GM21619 (cell line): ENCODE measurements around the gene CCDC73.
"Not testable (repeated sequence)": the region's sequence is repeated elsewhere in the genome, so short reads cannot be mapped to it uniquely, and the experiment has no call there.

Source experiments
- ATAC-seq: cut with Tn5 transposase; IDR thresholded peaks from one replicate; pipeline ENCODE4 v1.9.1; 2021; ENCODE audit not compliant: unreplicated experiment

The CCDC73 gene

DNA sequence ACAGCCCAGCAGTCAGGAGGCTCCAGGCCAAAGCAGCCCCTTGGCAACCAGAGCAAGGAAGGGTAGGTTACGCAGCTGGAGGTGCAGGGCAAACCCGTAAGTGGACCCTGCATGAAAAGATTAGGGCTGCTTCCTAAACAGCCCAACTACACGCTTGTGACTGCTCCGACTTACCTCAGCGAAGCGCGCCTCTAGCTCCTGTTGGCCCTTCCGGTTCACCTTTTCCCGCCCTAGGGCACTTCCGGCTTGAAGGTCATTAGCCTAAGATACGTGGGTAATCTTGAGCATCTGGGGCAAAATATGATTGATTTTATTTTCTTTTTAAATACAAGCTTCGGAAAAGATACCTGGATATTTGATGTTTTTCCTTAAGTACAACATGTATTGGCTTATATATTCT is at the start of gene CCDC73:
CCDC73 (minus strand) TSS at position 224 of the 400 bp plus-strand sequence. CDS start 34,419 bp downstream, outside the sequence.
- ATAC-seq, result no peak

DNA sequence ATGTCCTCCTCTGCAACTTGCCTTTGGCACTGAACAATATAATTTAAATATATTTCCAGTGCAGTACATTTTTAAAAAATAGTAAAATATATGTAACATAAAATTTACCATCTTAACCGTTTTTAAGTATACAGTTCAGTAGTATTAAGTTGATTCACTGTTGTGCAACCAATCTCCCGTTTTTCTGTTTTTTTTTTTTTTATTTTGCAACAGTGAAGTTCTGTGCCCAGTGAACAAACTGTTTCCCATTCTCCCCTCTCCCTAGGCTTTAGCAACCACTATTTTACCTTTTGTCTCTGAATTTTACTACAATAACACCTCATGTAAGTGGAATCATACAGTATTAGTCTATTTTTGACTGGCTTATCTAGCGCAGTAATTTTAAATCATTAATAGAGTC is 49.1 kb upstream of the CCDC73 start:
- ATAC-seq, result no peak

DNA sequence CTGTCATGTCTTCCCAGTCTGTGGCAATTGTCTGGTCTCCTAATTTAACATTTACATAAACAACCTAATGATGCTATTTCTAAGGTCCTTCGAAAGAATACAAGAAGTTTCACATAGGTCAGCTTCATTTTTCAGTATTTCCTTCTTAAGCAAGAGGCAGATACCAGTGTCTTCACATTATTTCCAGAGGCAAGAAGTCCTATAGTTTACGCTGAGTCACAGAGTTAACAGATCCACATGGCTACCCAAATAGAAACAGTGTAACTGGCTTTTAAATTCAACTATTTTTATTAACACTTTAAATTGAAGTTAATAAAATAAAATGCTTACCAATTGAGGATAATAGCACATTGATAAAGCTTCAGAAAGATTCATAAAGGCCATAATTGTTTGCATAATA is 46.1 kb upstream of the CCDC73 start:
- no peak for ATAC-seq

DNA sequence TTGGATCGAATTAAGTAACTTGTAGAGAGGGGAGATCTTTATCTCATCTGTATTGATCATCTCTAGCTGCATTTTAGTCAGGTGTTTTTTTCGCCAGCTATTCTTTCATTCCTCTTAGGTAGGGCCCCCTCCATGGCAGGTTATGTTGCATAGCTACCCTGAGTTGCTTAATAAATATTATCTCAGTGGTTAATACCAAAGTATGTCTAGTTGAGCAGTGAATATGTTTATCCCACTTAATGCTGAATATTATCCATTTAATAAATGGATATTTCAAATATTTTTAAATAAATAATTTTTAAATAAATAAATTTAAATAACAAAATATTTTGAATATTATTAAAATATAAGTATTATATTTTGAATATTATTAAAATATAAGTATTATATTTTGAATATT is 44.8 kb upstream of the CCDC73 start:
- ATAC-seq, result no peak

DNA sequence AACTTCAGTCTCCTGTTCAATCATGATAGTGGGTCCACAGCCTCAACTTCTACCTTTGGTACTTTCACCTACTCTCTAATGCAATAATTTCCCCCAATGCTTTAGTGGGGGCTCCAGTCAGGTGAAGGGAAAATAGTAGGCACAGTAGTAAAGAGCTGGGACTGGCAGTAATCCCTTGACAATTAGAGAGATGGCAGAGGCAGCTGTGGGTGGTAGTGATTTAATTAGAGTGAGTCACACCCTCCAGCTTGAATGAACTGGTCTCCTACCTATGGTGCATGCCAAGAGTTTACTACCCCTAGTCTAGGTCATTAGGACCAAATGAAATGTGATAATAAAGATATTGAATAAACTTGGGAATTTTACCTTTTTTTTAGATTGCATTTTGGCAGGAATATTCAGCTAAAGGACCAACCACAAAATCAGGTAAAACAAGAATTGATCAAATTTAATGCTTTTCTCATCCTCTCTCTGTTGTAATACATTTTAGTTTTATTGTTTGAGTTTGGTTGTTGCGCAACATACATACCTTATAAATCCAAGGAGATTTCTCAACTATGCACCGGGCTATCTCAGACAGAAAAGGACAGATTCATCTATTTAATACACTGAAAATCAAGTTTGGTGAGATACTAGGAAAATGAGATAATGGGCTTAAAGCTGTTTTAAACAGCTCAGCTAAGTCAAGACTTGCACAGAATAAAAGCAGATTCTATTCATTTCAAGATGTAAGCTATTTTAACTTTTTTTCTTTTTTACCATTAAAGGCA is 44.2 kb upstream of the CCDC73 start:
- no peak for ATAC-seq

DNA sequence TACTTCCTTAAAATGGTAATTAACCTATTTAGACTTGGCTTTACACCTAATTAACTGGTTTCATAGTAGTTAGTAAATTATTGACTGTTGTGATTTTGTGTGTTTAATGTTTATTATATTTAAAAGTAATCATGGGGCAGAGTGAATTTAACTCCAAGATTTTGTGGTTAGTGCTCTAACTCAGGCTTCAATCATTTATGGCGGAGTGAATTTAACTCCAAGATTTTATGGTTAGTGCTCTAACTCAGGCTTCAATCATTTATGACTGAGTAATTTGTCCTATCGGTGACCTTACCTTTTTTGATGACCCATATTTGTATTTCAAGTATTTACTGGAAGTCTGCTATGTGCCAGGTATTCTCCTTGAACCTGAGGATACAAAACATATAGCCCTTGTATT is 42.5 kb upstream of the CCDC73 start:
- no peak for ATAC-seq

DNA sequence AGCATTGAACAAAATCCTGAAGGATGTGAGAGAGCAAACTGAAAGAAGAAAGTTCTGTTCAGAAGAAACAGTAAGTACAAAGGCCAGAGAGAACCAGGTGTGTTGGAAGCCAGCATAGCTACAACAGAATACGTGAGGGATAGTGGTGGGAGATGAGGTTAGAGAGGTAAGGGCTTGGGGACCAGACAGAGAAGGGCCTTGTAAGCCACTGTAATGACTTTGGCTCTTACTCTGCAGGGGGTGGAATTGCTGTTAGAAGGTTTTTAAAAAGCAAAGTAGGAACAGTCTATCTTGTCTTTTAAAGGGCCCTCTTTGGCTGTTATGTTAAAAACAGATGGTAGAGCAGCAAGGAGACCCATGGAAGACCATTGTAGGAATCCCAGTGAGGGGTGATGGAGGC is 39.5 kb upstream of the CCDC73 start:
- ATAC-seq, result no peak

DNA sequence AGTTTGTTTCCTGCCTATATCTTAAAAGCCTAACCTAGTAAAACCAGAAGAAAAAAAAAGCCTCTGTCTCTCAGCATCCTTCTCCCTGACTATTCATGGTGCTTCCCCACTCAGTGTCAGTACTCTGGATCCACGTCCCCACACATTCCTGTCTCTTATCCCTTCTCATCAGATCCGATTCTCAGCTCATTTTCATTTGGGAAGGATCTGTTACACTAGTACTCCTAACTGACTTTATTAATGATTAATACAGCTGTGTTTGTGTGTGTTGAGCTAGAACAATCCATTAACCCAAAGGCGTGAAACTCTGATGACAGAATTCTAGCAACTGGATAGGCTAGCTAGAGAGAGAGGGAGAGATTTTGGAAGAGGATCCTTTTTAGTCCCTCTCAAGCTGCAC is 36.8 kb upstream of the CCDC73 start:
- no peak for ATAC-seq

DNA sequence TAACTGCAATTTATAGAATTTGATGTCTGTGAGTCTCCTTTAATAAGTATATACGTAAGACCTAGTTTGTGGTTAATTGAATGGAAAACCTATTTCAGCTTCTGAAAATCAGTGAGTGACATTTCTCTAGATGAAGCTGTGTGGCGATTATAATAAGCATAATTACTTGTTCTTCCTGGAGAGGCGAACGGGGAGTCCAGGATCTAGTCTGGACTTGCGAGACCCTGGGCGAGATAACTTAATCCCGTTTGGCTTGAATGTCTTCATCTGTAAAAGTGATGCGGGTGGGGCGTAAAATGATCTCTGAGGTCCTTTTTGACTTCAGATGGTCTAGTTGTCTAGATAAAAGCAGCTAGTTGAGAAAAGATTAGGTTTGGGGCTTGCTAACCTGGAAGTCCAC is 36.3 kb upstream of the CCDC73 start:
- no peak for ATAC-seq

DNA sequence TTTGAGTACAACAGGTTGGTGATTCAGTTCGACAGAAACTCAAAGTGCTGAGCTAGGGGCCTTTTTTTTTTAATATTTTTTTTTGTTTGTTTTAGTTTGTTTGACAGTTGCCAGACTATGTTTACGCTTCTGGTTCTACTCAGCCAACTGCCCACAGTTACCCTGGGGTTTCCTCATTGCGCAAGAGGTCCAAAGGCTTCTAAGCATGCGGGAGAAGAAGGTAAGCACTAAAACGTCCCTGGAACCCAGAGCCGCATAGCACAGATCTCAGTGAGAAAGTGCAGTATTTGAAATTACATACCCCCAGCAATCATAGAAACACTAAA is 35.9 kb upstream of the CCDC73 start:
- peak; percentile 8 for ATAC-seq

DNA sequence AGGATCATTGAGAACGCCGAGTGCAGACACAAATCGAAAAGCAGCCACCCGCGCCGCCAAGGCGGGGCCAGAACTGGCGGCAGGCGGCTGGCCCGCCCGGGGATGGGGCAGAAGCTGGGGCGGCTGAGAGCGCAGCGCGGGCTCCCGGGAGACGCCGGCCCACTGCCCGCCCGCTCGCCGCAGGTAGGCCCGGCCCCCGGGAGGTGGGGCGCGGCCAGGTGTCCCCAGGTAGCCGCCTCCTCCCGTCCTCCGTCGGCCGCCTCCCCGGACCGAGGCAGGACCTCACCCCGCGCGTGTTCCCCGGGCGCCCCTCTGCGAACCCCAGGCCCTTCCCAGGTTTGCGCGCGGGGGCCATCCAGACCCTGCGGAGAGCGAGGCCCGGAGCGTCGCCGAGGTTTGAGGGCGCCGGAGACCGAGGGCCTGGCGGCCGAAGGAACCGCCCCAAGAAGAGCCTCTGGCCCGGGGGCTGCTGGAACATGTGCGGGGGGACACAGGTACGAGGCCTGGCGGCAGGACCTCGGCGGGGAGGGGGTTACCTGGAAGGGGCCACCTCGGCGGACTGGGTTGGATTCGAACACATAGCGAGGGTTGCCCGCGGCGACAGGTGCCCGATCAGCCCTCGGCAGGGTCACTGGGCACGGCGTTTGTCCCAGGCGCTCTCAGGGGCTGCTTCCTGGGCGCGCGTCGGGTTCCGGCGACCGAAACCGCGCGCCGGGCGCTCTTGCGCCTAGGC is 35.4 kb upstream of the CCDC73 start, which contains the start of gene PRRG4:
PRRG4 (plus strand) TSS at position 248 of the 733 bp plus-strand sequence. CDS start 603 bp downstream, outside the sequence.
- ATAC-seq, result peak; percentile 71

DNA sequence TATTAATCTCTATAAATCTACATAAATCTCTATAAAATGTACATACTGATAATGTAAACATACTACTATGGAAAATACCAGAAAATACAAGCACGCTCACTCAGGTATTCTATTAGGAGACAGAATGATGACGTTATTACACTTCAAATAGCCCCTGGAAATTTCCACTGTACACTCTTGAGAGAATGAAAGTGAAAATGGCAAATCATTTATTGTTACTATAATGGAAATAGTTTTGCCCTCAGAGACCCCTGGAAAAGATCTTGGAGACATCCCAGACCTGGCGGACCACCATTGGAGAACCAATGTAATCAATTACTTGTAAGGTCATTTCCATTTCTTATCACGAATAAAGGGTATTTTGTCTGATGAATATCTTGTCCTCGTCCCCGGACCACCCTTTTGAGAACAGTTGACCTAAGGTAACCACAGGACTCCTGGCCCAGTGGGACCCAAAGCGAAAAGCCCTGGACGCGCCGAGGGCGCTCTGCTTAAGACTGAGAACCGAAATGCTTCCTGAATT is 34.8 kb upstream of the CCDC73 start:
- ATAC-seq, result peak; percentile 43

DNA sequence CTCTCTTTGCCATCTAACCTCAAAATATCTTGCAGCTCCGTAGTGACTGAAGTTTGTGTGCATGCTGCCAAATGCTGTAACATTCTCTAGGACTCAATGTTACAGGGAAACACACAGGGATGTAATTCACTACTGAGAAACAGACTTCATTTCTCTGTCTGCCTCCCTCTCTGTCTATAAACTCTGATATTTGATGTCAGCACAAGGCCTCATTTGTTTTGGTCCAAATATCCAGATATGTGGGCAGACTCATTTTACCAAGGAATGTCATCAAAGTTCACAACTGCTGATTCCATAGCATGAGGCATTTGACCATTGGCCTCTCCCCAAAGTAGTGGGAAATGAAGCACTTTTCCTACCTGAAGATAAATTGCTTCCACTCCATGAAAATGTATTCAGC is 32.8 kb upstream of the CCDC73 start:
- ATAC-seq, result no peak

DNA sequence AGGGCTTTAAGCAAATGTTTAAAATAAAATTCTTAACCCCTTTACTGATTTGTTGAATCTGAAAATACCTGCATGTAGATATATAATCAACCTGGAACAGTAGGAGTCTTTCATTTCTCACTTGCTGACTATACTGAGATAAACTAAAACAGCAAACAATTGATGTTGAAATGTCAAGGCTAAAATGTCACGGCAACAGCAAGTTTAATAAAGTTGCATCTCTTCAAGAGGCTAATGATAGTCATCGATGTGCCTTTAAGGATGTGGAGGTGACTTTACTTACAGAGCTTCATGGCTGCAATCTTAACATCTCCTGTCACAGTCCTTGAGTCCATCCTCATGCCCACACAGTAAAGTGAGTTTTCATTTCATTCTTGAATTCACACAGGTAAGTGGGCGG is 31.7 kb upstream of the CCDC73 start:
- no peak for ATAC-seq

DNA sequence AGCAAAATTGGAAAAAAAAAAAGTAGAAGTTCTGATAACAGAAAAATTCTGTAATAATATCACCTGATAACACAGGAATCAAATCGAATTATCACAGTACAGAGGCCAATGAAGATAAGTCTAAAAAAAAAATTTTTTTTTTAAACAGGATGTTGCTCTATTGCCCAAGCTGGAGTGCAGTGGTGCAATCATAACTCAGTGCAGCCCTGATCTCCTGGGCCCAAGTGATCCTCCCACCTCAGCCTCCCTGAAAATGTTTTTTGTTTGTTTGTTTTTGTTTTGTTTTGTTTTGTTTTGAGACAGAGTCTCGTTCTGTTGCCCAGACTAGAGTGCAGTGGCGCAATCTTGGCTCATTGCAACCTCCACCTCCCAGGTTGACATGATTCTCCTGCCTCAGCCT is 29.2 kb upstream of the CCDC73 start:
- not testable (repeated sequence) for ATAC-seq

DNA sequence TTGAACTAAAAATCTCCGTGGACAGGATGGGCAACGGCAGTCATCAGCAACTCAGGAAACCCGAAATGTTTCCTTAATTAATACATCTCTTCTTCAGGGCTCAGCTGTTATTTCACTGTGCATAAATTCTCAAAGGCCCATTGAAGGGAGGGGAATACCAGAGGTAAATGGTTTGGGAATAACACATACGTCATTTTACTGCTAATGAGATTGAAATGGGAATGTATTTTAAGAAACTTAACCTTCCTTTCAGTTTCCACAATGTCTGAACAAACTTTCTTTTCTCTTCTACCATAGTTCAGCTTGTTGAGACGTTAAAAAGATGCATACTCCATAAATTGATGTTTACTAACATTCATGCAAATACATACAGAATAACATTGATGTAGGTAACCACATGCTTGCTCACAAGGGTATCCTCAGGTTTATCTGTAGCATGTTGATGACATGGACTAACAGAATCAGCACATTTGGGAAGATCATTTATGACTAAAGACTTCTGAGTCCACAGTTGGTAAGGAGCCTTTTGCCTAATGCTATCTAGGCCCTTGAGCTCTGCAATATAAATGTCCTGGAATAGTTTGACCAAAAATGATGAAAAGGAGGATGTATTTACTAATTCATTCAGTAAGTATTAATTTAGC is 27.6 kb upstream of the CCDC73 start:
- no peak for ATAC-seq

DNA sequence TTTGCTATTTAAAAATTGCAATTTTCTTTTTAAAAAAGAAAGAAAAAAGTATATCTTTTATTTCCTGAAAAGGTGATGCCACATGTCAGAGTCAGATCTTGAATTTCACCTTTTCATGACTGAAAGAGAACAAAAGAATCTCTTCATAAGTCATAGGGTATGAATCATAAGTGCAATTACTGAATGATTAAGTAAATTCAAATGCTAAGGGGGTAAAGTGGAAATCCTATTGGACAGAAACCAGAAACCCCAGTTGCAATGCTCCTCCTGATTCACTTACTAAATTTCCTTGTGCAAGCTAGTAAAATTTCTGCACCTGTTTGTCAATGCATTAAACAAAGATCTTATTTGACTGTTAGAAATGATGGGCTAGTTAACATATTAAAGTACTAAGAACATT is 27.1 kb upstream of the CCDC73 start:
- no peak for ATAC-seq

DNA sequence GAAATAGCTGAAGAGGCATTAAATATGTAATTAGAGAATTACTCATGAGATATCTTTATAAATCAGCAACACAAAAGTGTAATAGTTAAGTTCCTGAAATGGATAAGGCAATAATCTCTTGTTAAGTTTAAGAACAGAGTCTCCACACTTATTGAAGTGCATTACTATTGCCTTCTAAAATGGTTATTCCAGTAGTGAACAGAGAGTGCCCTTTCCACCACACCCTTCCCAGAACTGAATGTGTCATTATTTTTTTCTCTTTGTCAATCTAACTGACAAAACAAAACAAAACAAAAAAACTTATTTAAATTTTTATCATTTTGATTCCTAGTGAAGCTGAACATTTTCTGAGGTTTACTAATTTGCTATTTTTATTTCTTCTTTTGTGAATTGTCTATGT is 26.0 kb upstream of the CCDC73 start:
- no peak for ATAC-seq

DNA sequence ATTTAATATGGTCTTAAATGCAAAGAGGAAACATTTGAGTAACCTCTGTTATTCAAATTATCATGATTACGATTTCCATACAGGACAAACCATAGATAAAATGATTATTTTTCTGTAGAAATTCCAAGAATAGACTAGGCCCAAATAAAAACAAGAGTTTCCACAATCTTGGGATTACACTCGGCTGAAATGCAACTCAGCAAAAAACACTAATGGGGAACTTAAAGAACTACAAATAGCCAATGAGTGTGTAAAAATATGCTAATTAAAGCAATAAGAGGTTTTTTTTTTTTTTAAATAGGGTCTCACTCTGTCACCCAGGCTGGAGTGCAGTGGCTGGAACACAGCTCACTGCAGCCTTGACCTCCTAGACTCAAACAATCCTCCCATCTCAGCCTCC is 24.7 kb upstream of the CCDC73 start:
- ATAC-seq, result no peak

DNA sequence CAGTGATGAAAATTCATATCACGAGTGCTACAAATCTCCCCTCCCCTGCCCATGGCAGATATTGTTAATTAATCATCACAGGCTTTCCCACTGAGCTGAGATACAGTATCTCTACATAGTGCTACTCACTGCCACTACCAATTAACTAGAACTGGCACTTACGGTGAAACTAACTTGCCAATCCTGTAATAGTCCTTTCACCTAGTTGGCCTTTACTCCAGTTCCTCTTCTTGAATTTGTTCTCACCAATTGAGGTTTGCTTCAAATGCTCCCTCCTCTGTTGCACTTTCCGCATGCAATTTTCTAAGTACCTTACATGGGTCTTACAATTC is 23.4 kb upstream of the CCDC73 start:
- ATAC-seq, result no peak

DNA sequence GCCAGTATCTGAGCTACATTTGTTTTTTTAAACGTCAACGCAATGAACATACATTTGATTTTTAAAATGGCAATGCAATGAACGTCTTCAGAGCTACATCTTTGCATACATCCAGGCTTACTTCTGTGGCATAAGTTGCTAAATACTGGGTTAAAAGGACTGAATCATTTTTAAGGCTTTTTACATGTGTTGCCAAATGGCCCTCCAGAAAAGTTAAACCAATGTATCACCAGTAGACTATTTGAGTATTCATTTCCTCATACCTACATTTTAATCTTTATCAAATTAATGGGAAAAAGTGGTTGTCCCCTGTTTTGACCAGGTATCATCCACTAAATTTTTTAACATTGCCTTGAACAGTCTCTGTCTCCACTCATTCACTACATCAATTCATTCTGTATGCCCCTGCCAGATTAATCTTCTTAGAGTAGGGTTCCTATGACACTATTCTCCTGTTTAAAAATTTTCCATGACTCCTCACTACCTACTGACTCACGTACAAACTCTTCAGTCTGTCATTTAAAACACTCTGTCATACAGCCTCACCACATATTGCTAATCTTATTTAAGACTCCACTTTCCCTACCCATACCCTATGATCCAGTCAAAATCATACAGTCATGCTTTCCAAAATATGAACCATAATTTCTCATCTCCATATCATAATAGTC is 22.9 kb upstream of the CCDC73 start:
- ATAC-seq, result no peak
